Measurements from ENCODE around the gene IREB2. TPM values are rescaled to one million over a fixed set of nuclear protein-coding genes. Genes with fewer than 3 reads are reported as not detected.

The IREB2 gene
- total and polyA plus RNA-seq, 2 donors (not counting 3 experiments of a cell fraction or from before 2014, with no cell fraction given), result 12.7 to 51.4 TPM

DNA sequence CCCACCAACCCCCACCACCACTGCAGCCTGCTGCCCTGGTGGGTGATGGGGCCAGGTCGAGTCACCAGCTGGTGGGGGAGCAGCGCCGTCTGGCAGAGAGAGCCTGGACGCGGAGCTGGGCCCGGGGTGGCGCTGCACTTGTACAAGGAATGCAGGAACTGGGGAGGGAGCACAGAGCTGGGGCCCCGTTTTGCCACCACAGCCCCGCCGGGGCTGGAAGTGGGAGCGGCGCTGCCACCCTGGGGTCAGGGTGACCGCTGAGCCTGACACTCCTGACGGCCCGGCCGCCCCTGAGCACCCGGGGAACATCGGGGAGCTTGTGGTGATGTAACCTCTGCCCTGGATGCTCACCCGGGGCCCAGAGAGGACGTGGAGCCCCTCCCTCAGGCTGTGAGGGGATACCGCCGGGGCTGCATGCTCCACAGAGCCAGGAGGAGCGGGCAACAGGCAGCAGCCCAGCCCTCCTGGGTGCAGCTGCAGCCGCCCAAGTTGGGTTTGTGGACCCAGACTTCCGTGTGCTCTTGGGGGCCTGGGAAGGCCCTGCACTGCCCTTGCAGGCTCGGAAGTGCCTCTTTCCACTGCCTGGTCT lies 32.6 kb upstream of the IREB2 start:
- Histone ChIP-seq H3K9me3 (replicated peaks; ENCODE audit: control insufficient read depth, insufficient read depth, low read length) (no peaks in the 10 kb centered on the region), H3K4me2 (ENCODE audit: insufficient read depth, low read length) (no peak overlapping the region), H3K4me3 (replicated peaks in 1 of 3; ENCODE audit: insufficient read depth in 1 of 3, low read depth in 1 of 3, low read length in 3 of 3) (no peak overlapping the region), H3K27ac (ENCODE audit: insufficient read depth, low read depth, low read length) (no peak overlapping the region), H3K4me1 (ENCODE audit: control insufficient read depth, extremely low read depth, insufficient read depth, low read length) (peaks cover under 1% of the 10 kb centered on the region), H3K9ac (replicated peaks; ENCODE audit: extremely low read depth, insufficient read depth, low read length) (no peak overlapping the region), H3K9me1 (replicated peaks; ENCODE audit: control insufficient read depth, extremely low read depth, insufficient read depth, low read length) (no peaks in the 10 kb centered on the region), H3K27me3 (ENCODE audit: control insufficient read depth in 2 of 2, insufficient read depth in 2 of 2, low read length in 2 of 2) (peaks cover 9 to 18% of the 10 kb centered on the region in 2 experiments), H3K79me2 (ENCODE audit: control insufficient read depth, insufficient read depth, low read length) (no peaks in the 10 kb centered on the region), H2AFZ (ENCODE audit: low read depth, low read length) (no peak overlapping the region), H4K20me1 (replicated peaks; ENCODE audit: control insufficient read depth, extremely low read depth, insufficient read depth, low read length) (no peaks in the 10 kb centered on the region), H3K36me3 (ENCODE audit: control insufficient read depth in 2 of 2, extremely low read depth in 1 of 2, insufficient read depth in 2 of 2, low read length in 2 of 2) (no peaks in the 10 kb centered on the region)
- BruUV-seq (replicated peaks), result no TSS peak
- ChIA-PET CTCF (interaction anchor here (3.2 to 3.7 kb wide), 2 partner anchors 11 to 17 kb away, joined by 12 to 13 read pairs; no protein-coding TSS in a partner anchor), POLR2A (no interaction called here)
- FAIRE-seq (no peak), DNase-seq (ENCODE audit: low read depth, low spot score) (no peak)
- TF ChIP-seq, protein P1, sequence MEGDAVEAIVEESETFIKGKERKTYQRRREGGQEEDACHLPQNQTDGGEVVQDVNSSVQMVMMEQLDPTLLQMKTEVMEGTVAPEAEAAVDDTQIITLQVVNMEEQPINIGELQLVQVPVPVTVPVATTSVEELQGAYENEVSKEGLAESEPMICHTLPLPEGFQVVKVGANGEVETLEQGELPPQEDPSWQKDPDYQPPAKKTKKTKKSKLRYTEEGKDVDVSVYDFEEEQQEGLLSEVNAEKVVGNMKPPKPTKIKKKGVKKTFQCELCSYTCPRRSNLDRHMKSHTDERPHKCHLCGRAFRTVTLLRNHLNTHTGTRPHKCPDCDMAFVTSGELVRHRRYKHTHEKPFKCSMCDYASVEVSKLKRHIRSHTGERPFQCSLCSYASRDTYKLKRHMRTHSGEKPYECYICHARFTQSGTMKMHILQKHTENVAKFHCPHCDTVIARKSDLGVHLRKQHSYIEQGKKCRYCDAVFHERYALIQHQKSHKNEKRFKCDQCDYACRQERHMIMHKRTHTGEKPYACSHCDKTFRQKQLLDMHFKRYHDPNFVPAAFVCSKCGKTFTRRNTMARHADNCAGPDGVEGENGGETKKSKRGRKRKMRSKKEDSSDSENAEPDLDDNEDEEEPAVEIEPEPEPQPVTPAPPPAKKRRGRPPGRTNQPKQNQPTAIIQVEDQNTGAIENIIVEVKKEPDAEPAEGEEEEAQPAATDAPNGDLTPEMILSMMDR (IDR thresholded peaks at IDR 0.05; ENCODE audit: extremely low read depth in 1 of 2, insufficient read depth in 1 of 2, low read depth in 1 of 2, low read length in 2 of 2), result no peak
- TF ChIP-seq FOS (IDR thresholded peaks at IDR 0.05; ENCODE audit: borderline replicate concordance, insufficient read depth, low read length) (no peak), MYC (IDR thresholded peaks at IDR 0.05; ENCODE audit: low read depth, low read length) (no peak), POLR2A (IDR thresholded peaks at IDR 0.05; ENCODE audit: low read depth, low read length) (no peak), EZH2 (IDR thresholded peaks at IDR 0.05; ENCODE audit: borderline replicate concordance, low read depth, low read length, severe bottlenecking) (no peak), JUN (IDR thresholded peaks at IDR 0.05; ENCODE audit: borderline replicate concordance, insufficient read depth, insufficient read length, low read depth) (no peak), POLR2AphosphoS5 (IDR thresholded peaks at IDR 0.05; ENCODE audit: insufficient read depth, low read depth, low read length) (no peak), GATA2 (IDR thresholded peaks at IDR 0.05; ENCODE audit: insufficient read depth, insufficient read length, low read depth, low read length) (no peak)
- TF ChIP-seq, protein P2, sequence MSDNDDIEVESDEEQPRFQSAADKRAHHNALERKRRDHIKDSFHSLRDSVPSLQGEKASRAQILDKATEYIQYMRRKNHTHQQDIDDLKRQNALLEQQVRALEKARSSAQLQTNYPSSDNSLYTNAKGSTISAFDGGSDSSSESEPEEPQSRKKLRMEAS (IDR thresholded peaks at IDR 0.05; ENCODE audit: insufficient read depth, insufficient read length), result no peak
- dilution Hi-C loops (cut with MboI; ENCODE audit: extremely low pct_ligation_motif_present, low sequenced_read_pairs) (no loop called here), intact Hi-C loops (cut with micrococcal nuclease) (no loop called here)

Data from endothelial cell of umbilical vein (primary cell).